CD8-positive, alpha-beta memory T cell (primary cell): Measurements from ENCODE around the gene UBE3D. TPM values are rescaled to one million over a fixed set of nuclear protein-coding genes. Genes with fewer than 3 reads are reported as not detected.

Experiments used
- CTCF ChIA-PET: fragments of 350-600 bp; sonication (Branson Sonifier 250); formaldehyde crosslinking; loops from one replicate; lab custom pipeline; 2021; ENCODE audit warnings: antibody characterized with exemption; lab: Charles Lee
- POLR2A ChIA-PET: fragments of 350-600 bp; sonication (Branson Sonifier 250); formaldehyde crosslinking; loops from one replicate; lab custom pipeline; 2021; ENCODE audit warnings: antibody characterized with exemption; lab: Charles Lee
- DNase-seq, 5 donors: peaks; one replicate each; pipeline versions ENCODE4 v3.0.0 to v3.0.0-alpha.2; 2020 to 2022; ENCODE audit warnings: mixed read lengths in 1 of 5
- H3K27ac ChIP-seq: one replicate; pipeline ENCODE4 v1.7.0; 2013; ENCODE audit warnings: low read depth, mild to moderate bottlenecking, low read length, moderate library complexity
- H3K27me3 ChIP-seq: 2 replicates; pipeline ENCODE4 v1.7.0; 2013; ENCODE audit warnings: low read length, mild to moderate bottlenecking; ENCODE audit not compliant: insufficient read depth, poor library complexity, severe bottlenecking
- H3K36me3 ChIP-seq: 2 replicates; pipeline ENCODE4 v1.7.0; 2013; ENCODE audit warnings: mild to moderate bottlenecking, low read length, moderate library complexity; ENCODE audit not compliant: insufficient read depth
- H3K4me1 ChIP-seq: 2 replicates; pipeline ENCODE4 v1.7.0; 2013; ENCODE audit warnings: mild to moderate bottlenecking, low read length, moderate library complexity; ENCODE audit not compliant: insufficient read depth
- H3K4me3 ChIP-seq: 2 replicates; pipeline ENCODE4 v1.7.0; 2013; ENCODE audit warnings: mild to moderate bottlenecking, low read length
- H3K9me3 ChIP-seq: 2 replicates; pipeline ENCODE4 v1.7.0; 2013; ENCODE audit warnings: mild to moderate bottlenecking, low read length
- H3K27ac Mint-ChIP-seq, 8 donors: one replicate each; pipeline ENCODE4 v1.8.0; 2020 to 2021; ENCODE audit warnings: mixed read lengths in 8 of 8, mild to moderate bottlenecking in 6 of 8, inconsistent platforms in 3 of 8, moderate library complexity in 3 of 8
- H3K27me3 Mint-ChIP-seq, 2 donors: one replicate each; pipeline ENCODE4 v1.8.0; 2020 to 2021; ENCODE audit warnings: mixed read lengths in 2 of 2, mild to moderate bottlenecking in 1 of 2, moderate library complexity in 1 of 2
- H3K36me3 Mint-ChIP-seq, 3 donors: one replicate each; pipeline ENCODE4 v1.8.0; 2020 to 2021; ENCODE audit warnings: mixed read lengths in 3 of 3, inconsistent platforms in 1 of 3, mild to moderate bottlenecking in 1 of 3
- H3K4me1 Mint-ChIP-seq, 3 donors: one replicate each; pipeline ENCODE4 v1.8.0; 2020 to 2021; ENCODE audit warnings: mixed read lengths in 3 of 3, inconsistent platforms in 1 of 3, mild to moderate bottlenecking in 1 of 3
- H3K4me3 Mint-ChIP-seq, 7 donors: one replicate each; pipeline ENCODE4 v1.8.0; 2020 to 2021; ENCODE audit warnings: mixed read lengths in 7 of 7, mild to moderate bottlenecking in 6 of 7, moderate library complexity in 4 of 7, inconsistent platforms in 2 of 7
- H3K9me3 Mint-ChIP-seq, 5 donors: one replicate each; pipeline ENCODE4 v1.8.0; 2020 to 2022; ENCODE audit warnings: mixed read lengths in 5 of 5, mild to moderate bottlenecking in 3 of 5, moderate library complexity in 2 of 5, inconsistent platforms in 1 of 5
- polyA plus RNA-seq: library from polyadenylated mRNA; unstranded; fragments of 300-500 nt; fragmentation: Illumina TruSeq; gene quantifications from one replicate; pipeline ENCODE4 v1.2.3, GENCODE V29; 2021
- total RNA-seq, 2 experiments: library from RNA; stranded (reverse); gene quantifications; one replicate each; pipeline ENCODE4 v1.2.3, GENCODE V29; 2021

UBE3D gene
- total and polyA plus RNA-seq, 3 experiments from 2014 or later = 3.9 to 8.1 (median 6.3) TPM

GRCh38 chr6:83068616-83069015, 3.0 kb upstream of the UBE3D start:
- H3K27me3 Mint-ChIP-seq = no peaks in the 10 kb centered on the region
- Histone ChIP-seq H3K4me3 (peak overlapping the region; percentile 76), H3K27ac (peak overlapping the region; percentile 76), H3K36me3 (no peaks in the 10 kb centered on the region), H3K9me3 (no peaks in the 10 kb centered on the region), H3K4me1 (peaks cover 21% of the 10 kb centered on the region), H3K27me3 (no peaks in the 10 kb centered on the region)
- peak overlapping the region; percentile 86 to 97 (median 95) for H3K27ac Mint-ChIP-seq
- H3K4me1 Mint-ChIP-seq = peaks cover 40 to 78% (median 53%) of the 10 kb centered on the region in 3 donors
- ChIA-PET POLR2A (no interaction called here), CTCF (interaction anchor here (2.4 to 4.7 kb wide), 6 partner anchors 10 to 798 kb away, joined by 10 to 88 read pairs (median 42); no protein-coding TSS in a partner anchor)
- no peaks in the 10 kb centered on the region for H3K9me3 Mint-ChIP-seq
- peaks cover 0 to 13% (median 0%) of the 10 kb centered on the region in 3 donors for H3K36me3 Mint-ChIP-seq
- DNase-seq = no peak
- H3K4me3 Mint-ChIP-seq = peak overlapping the region; percentile 92 to 99 (median 95)

GRCh38 chr6:83067448-83068439, 2.1 kb upstream of the UBE3D start, which contains the start of gene DOP1A:
Gene DOP1A, plus strand, starts transcription at chr6:83067671. Its CDS starts 29,307 bp downstream, at chr6:83096978.
- peak; percentile 91 to 95 (median 93) for DNase-seq
- H3K4me1 ChIP-seq = peaks cover 21% of the 10 kb centered on the region
- ChIA-PET CTCF (interaction anchor here (0.7 to 4.7 kb wide), 40 partner anchors 8 to 1160 kb away, joined by 3 to 88 read pairs (median 4); partner anchors contain the start of genes CEP162, IBTK, PGM3 and PRSS35), POLR2A (interaction anchor here (0.7 to 1.6 kb wide), 3 partner anchors 137 to 820 kb away, joined by 3 to 4 read pairs (median 3); partner anchors contain the start of gene IBTK)
- H3K27me3 ChIP-seq = no peaks in the 10 kb centered on the region
- peak within 1 kb of the TSS; percentile 92 to 99 (median 95) for H3K4me3 Mint-ChIP-seq
- no peaks in the 10 kb centered on the region for H3K9me3 Mint-ChIP-seq
- no peaks in the 10 kb centered on the region for H3K36me3 ChIP-seq
- H3K27ac ChIP-seq = peak within 1 kb of the TSS; percentile 76
- H3K4me3 ChIP-seq = peak within 1 kb of the TSS; percentile 76
- no peaks in the 10 kb centered on the region for H3K9me3 ChIP-seq
- H3K27me3 Mint-ChIP-seq = no peaks in the 10 kb centered on the region
- H3K36me3 Mint-ChIP-seq = peaks cover 0 to 14% (median 1%) of the 10 kb centered on the region in 3 donors
- H3K27ac Mint-ChIP-seq = peak within 1 kb of the TSS; percentile 86 to 99 (median 96)
- peaks cover 40 to 75% (median 54%) of the 10 kb centered on the region in 3 donors for H3K4me1 Mint-ChIP-seq

- H3K36me3 Mint-ChIP-seq = peaks cover 3 to 15% (median 8%) of the 10 kb centered on the region in 3 donors
- H3K9me3 Mint-ChIP-seq = no peaks in the 10 kb centered on the region
- POLR2A ChIA-PET = no interaction called here
Observed at GRCh38 chr6:83062225-83062624, 3.4 kb downstream of the UBE3D start.

GRCh38 chr6:83061190-83061589, 4.5 kb downstream of the UBE3D start:
- Histone ChIP-seq H3K9me3 (no peaks in the 10 kb centered on the region), H3K27me3 (no peaks in the 10 kb centered on the region), H3K4me3 (no peak overlapping the region), H3K27ac (no peak overlapping the region), H3K4me1 (peaks cover 9% of the 10 kb centered on the region), H3K36me3 (no peaks in the 10 kb centered on the region)
- no peaks in the 10 kb centered on the region for H3K27me3 Mint-ChIP-seq
- POLR2A ChIA-PET = no interaction called here
- peak overlapping the region in 1 of 7 donors; percentile 16 for H3K4me3 Mint-ChIP-seq
- no peak for DNase-seq
- H3K36me3 Mint-ChIP-seq = peaks cover 3 to 24% (median 8%) of the 10 kb centered on the region in 3 donors
- CTCF ChIA-PET = no interaction called here
- H3K27ac Mint-ChIP-seq = no peak overlapping the region
- H3K9me3 Mint-ChIP-seq = no peaks in the 10 kb centered on the region
- peaks cover 20 to 38% (median 32%) of the 10 kb centered on the region in 3 donors for H3K4me1 Mint-ChIP-seq

More at GRCh38 chr6:83062225-83062624, 3.4 kb downstream of the UBE3D start:
- H3K36me3 ChIP-seq = no peaks in the 10 kb centered on the region
- CTCF ChIA-PET = no interaction called here
- H3K27me3 Mint-ChIP-seq = no peaks in the 10 kb centered on the region
- H3K4me3 ChIP-seq = no peak overlapping the region
- H3K27me3 ChIP-seq = no peaks in the 10 kb centered on the region
- H3K4me1 ChIP-seq = peaks cover 9% of the 10 kb centered on the region
- no peak for DNase-seq
- peak overlapping the region in 1 of 8 donors; percentile 24 for H3K27ac Mint-ChIP-seq
- H3K4me1 Mint-ChIP-seq = peaks cover 22 to 43% (median 34%) of the 10 kb centered on the region in 3 donors
- H3K9me3 ChIP-seq = no peaks in the 10 kb centered on the region
- no peak overlapping the region for H3K4me3 Mint-ChIP-seq
- no peak overlapping the region for H3K27ac ChIP-seq

- H3K36me3 ChIP-seq = no peaks in the 10 kb centered on the region
- CTCF ChIA-PET = interaction anchor here (2.4 to 7.9 kb wide), 2 partner anchors 9 to 786 kb away, joined by 10 to 85 read pairs; partner anchors contain the start of genes DOP1A and UBE3D
Observed at GRCh38 chr6:83057705-83058321, 7.8 kb downstream of the UBE3D start.

GRCh38 chr6:83055366-83055964, 10.2 kb downstream of the UBE3D start:
- no peaks in the 10 kb centered on the region for H3K36me3 ChIP-seq
- Mint-ChIP-seq H3K9me3 (no peaks in the 10 kb centered on the region), H3K36me3 (peaks cover 3 to 57% (median 12%) of the 10 kb centered on the region in 3 donors), H3K4me3 (no peak overlapping the region), H3K27ac (no peak overlapping the region), H3K4me1 (peaks cover 0 to 4% (median 4%) of the 10 kb centered on the region in 3 donors), H3K27me3 (no peaks in the 10 kb centered on the region)
- no peak overlapping the region for H3K4me3 ChIP-seq
- peak; percentile 13 to 51 (median 24) for DNase-seq
- H3K27ac ChIP-seq = no peak overlapping the region
- POLR2A ChIA-PET = no interaction called here
- no peaks in the 10 kb centered on the region for H3K4me1 ChIP-seq
- CTCF ChIA-PET = interaction anchor here (1.3 to 7.9 kb wide), 4 partner anchors 11 to 807 kb away, joined by 3 to 85 read pairs (median 6); partner anchors contain the start of genes DOP1A and UBE3D
- H3K9me3 ChIP-seq = no peaks in the 10 kb centered on the region
- H3K27me3 ChIP-seq = no peaks in the 10 kb centered on the region

More at GRCh38 chr6:83057705-83058321, 7.8 kb downstream of the UBE3D start:
- no peak overlapping the region for H3K27ac ChIP-seq
- Mint-ChIP-seq H3K9me3 (no peaks in the 10 kb centered on the region), H3K4me1 (peaks cover 4 to 16% (median 12%) of the 10 kb centered on the region in 3 donors), H3K27ac (no peak overlapping the region), H3K4me3 (peak overlapping the region in 1 of 7 donors; percentile 25), H3K27me3 (no peaks in the 10 kb centered on the region), H3K36me3 (peaks cover 3 to 41% (median 10%) of the 10 kb centered on the region in 3 donors)
- H3K27me3 ChIP-seq = no peaks in the 10 kb centered on the region
- H3K4me3 ChIP-seq = no peak overlapping the region
- no peak for DNase-seq
- no peaks in the 10 kb centered on the region for H3K4me1 ChIP-seq
- POLR2A ChIA-PET = no interaction called here
- no peaks in the 10 kb centered on the region for H3K9me3 ChIP-seq

- POLR2A ChIA-PET = no interaction called here
Observed at GRCh38 chr6:83053678-83054077, 12.0 kb downstream of the UBE3D start.

More at GRCh38 chr6:83053678-83054077, 12.0 kb downstream of the UBE3D start:
- H3K27me3 ChIP-seq = no peaks in the 10 kb centered on the region
- no peaks in the 10 kb centered on the region for H3K27me3 Mint-ChIP-seq
- H3K36me3 Mint-ChIP-seq = peaks cover 3 to 59% (median 10%) of the 10 kb centered on the region in 3 donors
- H3K4me3 ChIP-seq = no peak overlapping the region
- H3K4me1 Mint-ChIP-seq = peaks cover 0 to 4% (median 3%) of the 10 kb centered on the region in 3 donors
- no peaks in the 10 kb centered on the region for H3K9me3 Mint-ChIP-seq
- no peaks in the 10 kb centered on the region for H3K9me3 ChIP-seq
- H3K36me3 ChIP-seq = no peaks in the 10 kb centered on the region
- no peak overlapping the region for H3K4me3 Mint-ChIP-seq
- H3K4me1 ChIP-seq = no peaks in the 10 kb centered on the region
- CTCF ChIA-PET = interaction anchor here (1.6 to 7.9 kb wide), 4 partner anchors 13 to 783 kb away, joined by 3 to 85 read pairs (median 6); partner anchors contain the start of genes DOP1A and UBE3D
- H3K27ac Mint-ChIP-seq = no peak overlapping the region
- no peak for DNase-seq
- no peak overlapping the region for H3K27ac ChIP-seq
